CD4-positive, CD25-positive, alpha-beta regulatory T cell (primary cell): ENCODE measurements around the gene ZNF512B. TPM values are rescaled to one million over a fixed set of nuclear protein-coding genes. Genes with fewer than 3 reads are reported as not detected.
A peak's percentile ranks its signal among the peaks of the same experiment; 100 is the strongest.
"Not testable (repeated sequence)": the region's sequence is repeated elsewhere in the genome, so short reads cannot be mapped to it uniquely, and the experiment has no call there.

ENCODE experiments used
- ATAC-seq, 2 donors: fragments of 150-1000 bp; cut with Tn5 transposase; one replicate each; pipeline ENCODE4 v1.10.0; 2021; ENCODE audit warnings: low read depth in 2 of 2, moderate number of reproducible peaks in 2 of 2, moderate library complexity in 1 of 2
- DNase-seq, 3 donors: peaks; one replicate each; pipeline versions ENCODE4 v3.0.0 to v3.0.0-alpha.2; 2012 to 2022; ENCODE audit warnings: mixed read lengths in 1 of 3
- H3K27ac ChIP-seq: one replicate; pipeline ENCODE4 v1.7.0; 2013; ENCODE audit warnings: mild to moderate bottlenecking, low read length; ENCODE audit not compliant: insufficient read depth, poor library complexity, severe bottlenecking
- H3K27me3 ChIP-seq: one replicate; pipeline ENCODE4 v1.7.0; 2013; ENCODE audit warnings: low read length; ENCODE audit not compliant: control insufficient read depth, insufficient read depth
- H3K36me3 ChIP-seq: one replicate; pipeline ENCODE4 v1.7.0; 2013; ENCODE audit warnings: mild to moderate bottlenecking, low read length, moderate library complexity; ENCODE audit not compliant: control insufficient read depth, insufficient read depth
- H3K4me1 ChIP-seq: 2 replicates; pipeline ENCODE4 v1.7.0; 2013; ENCODE audit warnings: mild to moderate bottlenecking, low read length; ENCODE audit not compliant: insufficient read depth, control insufficient read depth, poor library complexity, severe bottlenecking
- H3K4me3 ChIP-seq: one replicate; pipeline ENCODE4 v1.7.0; 2013; ENCODE audit warnings: low read depth, mild to moderate bottlenecking, low read length, moderate library complexity
- H3K9me3 ChIP-seq, 2 experiments: 1 replicate in 1 of 2; 2 replicates in 1 of 2; pipeline ENCODE4 v1.7.0; 2013; ENCODE audit warnings: low read length in 2 of 2, mild to moderate bottlenecking in 1 of 2, moderate library complexity in 1 of 2; ENCODE audit not compliant: control insufficient read depth in 2 of 2
- H3K27ac Mint-ChIP-seq, 3 donors: one replicate each; pipeline ENCODE4 v1.8.0; 2020 to 2022; ENCODE audit warnings: mild to moderate bottlenecking in 3 of 3, mixed read lengths in 3 of 3, moderate library complexity in 2 of 3
- H3K27me3 Mint-ChIP-seq: one replicate; pipeline ENCODE4 v1.8.0; 2022; ENCODE audit warnings: mild to moderate bottlenecking, mixed read lengths
- H3K36me3 Mint-ChIP-seq: one replicate; pipeline ENCODE4 v1.8.0; 2020; ENCODE audit warnings: mixed read lengths
- H3K4me1 Mint-ChIP-seq, 4 donors: one replicate each; pipeline ENCODE4 v1.8.0; 2020 to 2022; ENCODE audit warnings: mixed read lengths in 4 of 4, mild to moderate bottlenecking in 1 of 4
- H3K4me3 Mint-ChIP-seq, 4 donors: one replicate each; pipeline ENCODE4 v1.8.0; 2020 to 2022; ENCODE audit warnings: mild to moderate bottlenecking in 4 of 4, mixed read lengths in 4 of 4, moderate library complexity in 3 of 4
- H3K9me3 Mint-ChIP-seq, 7 donors: one replicate each; pipeline ENCODE4 v1.8.0; 2020 to 2022; ENCODE audit warnings: mixed read lengths in 7 of 7, mild to moderate bottlenecking in 3 of 7, moderate library complexity in 2 of 7
- polyA plus RNA-seq, 4 donors: library from polyadenylated mRNA; unstranded; fragments of 300-500 nt; fragmentation: Illumina TruSeq; gene quantifications; one replicate each; pipeline ENCODE4 v1.2.3, GENCODE V29; 2021
- total RNA-seq: library from RNA; stranded (reverse); gene quantifications from one replicate; pipeline ENCODE4 v1.2.3, GENCODE V29; 2022

The ZNF512B gene
- total and polyA plus RNA-seq, 5 donors from 2014 or later: 0.41 to 21.2 (median 0.47) TPM

DNA sequence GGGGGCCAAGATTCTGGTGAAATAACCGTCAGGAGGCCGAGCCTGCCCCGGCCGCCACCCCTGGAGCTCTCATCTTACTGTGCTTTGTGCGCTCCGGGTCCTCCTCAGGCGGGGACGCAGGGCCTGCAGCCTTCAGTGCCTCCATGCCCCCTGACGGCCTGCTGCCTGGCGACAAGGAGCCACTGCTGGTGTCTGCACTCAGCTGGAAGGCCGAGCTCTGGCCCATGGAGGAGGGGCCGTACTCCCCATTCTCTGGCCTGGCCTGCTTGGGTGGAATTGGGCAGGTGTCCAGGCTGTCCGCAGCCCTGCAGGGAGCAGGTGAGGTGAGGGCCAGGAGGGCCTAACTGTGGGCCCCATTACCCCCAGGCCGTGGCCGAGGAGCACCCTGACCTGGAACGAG is 5.3 kb downstream of the ZNF512B start:
- DNase-seq (peak in 1 of 3 donors; percentile 0), ATAC-seq (no peak)
- H3K36me3 Mint-ChIP-seq: peaks cover 8% of the 10 kb centered on the region
- Histone ChIP-seq H3K4me1 (peaks cover 9% of the 10 kb centered on the region), H3K9me3 (no peaks in the 10 kb centered on the region), H3K27ac (no peak overlapping the region), H3K27me3 (no peaks in the 10 kb centered on the region), H3K36me3 (peaks cover 16% of the 10 kb centered on the region), H3K4me3 (no peak overlapping the region)
- H3K27me3 Mint-ChIP-seq: no peaks in the 10 kb centered on the region
- H3K4me3 Mint-ChIP-seq: no peak overlapping the region
- peaks cover 0 to 2% (median 0%) of the 10 kb centered on the region in 7 donors for H3K9me3 Mint-ChIP-seq
- H3K4me1 Mint-ChIP-seq: peaks cover 0 to 11% (median 5%) of the 10 kb centered on the region in 4 donors
- no peak overlapping the region for H3K27ac Mint-ChIP-seq

DNA sequence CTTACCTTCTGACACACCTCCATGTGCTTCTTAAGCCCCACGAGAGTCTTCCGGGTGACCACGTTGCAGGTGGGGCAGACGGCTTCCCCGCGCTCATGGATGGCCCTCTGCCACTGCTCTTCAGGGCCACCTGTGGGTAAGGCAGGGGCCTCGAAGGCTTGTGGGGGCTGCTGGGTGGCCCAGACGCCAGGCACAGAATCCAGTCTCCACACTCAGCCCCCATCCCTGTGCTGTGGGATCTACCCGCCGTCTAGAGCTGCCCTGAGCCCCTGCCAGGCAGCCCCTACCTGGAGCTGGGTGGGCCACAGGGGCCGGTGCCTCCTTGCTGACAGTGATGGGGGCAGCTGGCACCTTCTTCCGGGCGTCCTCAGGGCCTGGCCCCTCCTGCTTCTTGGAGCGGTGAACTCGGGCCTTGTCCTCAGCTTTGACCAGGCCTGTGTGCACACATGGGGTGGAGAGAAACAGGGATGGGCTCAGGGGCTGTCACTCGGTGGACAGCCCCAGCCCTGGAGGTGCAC is 5.9 kb downstream of the ZNF512B start:
- H3K27ac ChIP-seq: no peak overlapping the region
- peaks cover 16% of the 10 kb centered on the region for H3K36me3 ChIP-seq
- H3K9me3 ChIP-seq: no peaks in the 10 kb centered on the region
- Mint-ChIP-seq H3K36me3 (peaks cover 8% of the 10 kb centered on the region), H3K27me3 (no peaks in the 10 kb centered on the region), H3K4me1 (peaks cover 0 to 8% (median 4%) of the 10 kb centered on the region in 4 donors), H3K9me3 (peaks cover 0 to 2% (median 0%) of the 10 kb centered on the region in 7 donors), H3K27ac (peak overlapping the region in 1 of 3 donors; percentile 80), H3K4me3 (no peak overlapping the region)
- H3K4me1 ChIP-seq: peaks cover 4% of the 10 kb centered on the region
- H3K4me3 ChIP-seq: no peak overlapping the region
- no peaks in the 10 kb centered on the region for H3K27me3 ChIP-seq
- peak in 1 of 3 donors; percentile 0 for DNase-seq
- ATAC-seq: no peak

DNA sequence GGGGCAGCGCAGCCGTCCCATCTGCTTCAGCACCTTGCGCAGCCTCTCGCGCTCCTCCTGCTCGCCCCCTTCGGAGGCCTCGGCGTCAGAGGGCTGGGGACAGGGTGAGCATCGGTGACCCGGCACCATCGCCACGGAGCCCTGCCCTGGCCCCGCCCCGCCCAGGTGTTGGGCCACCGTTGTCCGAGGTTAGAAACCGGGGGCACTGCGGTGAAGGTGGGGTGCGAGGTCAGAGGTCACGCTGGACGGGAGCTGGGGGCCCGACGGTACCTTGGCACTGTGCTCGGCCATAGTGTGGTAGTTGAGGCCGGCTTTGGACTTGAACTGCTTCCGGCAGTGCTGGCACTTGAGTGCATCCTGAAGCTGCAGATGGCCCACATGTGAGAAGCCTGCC is 6.4 kb downstream of the ZNF512B start:
- H3K27me3 Mint-ChIP-seq: no peaks in the 10 kb centered on the region
- no peak overlapping the region for H3K4me3 ChIP-seq
- peaks cover 8% of the 10 kb centered on the region for H3K36me3 Mint-ChIP-seq
- peaks cover 0 to 4% (median 2%) of the 10 kb centered on the region in 4 donors for H3K4me1 Mint-ChIP-seq
- peaks cover 16% of the 10 kb centered on the region for H3K36me3 ChIP-seq
- no peak overlapping the region for H3K27ac ChIP-seq
- no peak overlapping the region for H3K4me3 Mint-ChIP-seq
- no peaks in the 10 kb centered on the region for H3K9me3 ChIP-seq
- H3K27me3 ChIP-seq: no peaks in the 10 kb centered on the region
- ATAC-seq (no peak), DNase-seq (peak in 1 of 3 donors; percentile 0)
- no peaks in the 10 kb centered on the region for H3K4me1 ChIP-seq
- no peak overlapping the region for H3K27ac Mint-ChIP-seq
- H3K9me3 Mint-ChIP-seq: peaks cover 0 to 1% (median 0%) of the 10 kb centered on the region in 7 donors

DNA sequence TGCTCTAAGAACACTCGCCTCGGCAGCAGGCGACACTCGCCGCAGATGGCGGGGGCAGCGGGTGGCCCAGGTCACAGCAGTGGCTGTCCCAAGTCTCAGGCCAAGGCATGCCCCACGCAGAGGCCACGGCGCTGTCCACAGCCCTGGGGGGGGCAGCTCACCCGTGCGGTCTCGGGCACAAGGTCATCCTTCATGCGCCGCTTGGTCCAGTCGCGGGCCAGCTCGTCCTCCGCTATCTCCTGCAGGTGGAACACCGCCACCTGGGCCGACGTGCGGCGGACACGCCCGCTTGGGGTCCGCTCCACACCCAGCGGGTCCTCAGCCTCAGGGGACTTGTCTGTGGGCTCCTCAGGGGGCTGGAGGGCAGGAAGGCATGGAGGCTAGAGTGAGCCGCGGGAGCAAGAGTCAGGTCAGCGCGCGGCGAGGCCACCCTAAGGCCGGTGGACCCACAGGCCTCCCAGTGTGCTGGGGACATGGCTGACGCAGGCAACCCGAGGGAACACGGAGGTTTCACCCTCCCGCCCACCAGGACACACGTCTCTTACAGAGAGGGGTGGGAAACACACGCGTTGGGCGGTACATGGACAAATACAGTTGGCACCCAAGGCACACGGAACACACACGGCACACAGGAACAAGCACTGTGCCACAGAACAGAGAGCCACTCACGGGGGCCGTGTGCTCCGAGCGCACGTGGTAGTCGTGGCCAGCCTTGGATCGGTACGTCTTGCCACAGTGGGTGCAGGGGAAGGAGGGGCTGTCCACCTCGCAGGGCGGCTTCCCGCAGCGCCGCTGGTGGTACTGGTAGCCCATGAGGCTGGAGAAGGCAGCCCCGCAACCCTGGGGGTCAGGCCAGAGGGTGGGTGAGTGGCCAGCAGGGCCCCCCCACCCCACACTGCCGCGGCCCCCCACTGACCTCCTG is 7.0 kb downstream of the ZNF512B start:
- H3K9me3 ChIP-seq: no peaks in the 10 kb centered on the region
- peaks cover 16% of the 10 kb centered on the region for H3K36me3 ChIP-seq
- Mint-ChIP-seq H3K36me3 (peaks cover 8% of the 10 kb centered on the region), H3K9me3 (no peaks in the 10 kb centered on the region), H3K27me3 (no peaks in the 10 kb centered on the region), H3K4me3 (no peak overlapping the region), H3K27ac (no peak overlapping the region), H3K4me1 (peaks cover 0 to 2% (median 0%) of the 10 kb centered on the region in 4 donors)
- DNase-seq (peak in 1 of 3 donors; percentile 1), ATAC-seq (no peak)
- H3K27ac ChIP-seq: no peak overlapping the region
- H3K27me3 ChIP-seq: no peaks in the 10 kb centered on the region
- H3K4me1 ChIP-seq: peaks cover 5% of the 10 kb centered on the region
- H3K4me3 ChIP-seq: no peak overlapping the region

DNA sequence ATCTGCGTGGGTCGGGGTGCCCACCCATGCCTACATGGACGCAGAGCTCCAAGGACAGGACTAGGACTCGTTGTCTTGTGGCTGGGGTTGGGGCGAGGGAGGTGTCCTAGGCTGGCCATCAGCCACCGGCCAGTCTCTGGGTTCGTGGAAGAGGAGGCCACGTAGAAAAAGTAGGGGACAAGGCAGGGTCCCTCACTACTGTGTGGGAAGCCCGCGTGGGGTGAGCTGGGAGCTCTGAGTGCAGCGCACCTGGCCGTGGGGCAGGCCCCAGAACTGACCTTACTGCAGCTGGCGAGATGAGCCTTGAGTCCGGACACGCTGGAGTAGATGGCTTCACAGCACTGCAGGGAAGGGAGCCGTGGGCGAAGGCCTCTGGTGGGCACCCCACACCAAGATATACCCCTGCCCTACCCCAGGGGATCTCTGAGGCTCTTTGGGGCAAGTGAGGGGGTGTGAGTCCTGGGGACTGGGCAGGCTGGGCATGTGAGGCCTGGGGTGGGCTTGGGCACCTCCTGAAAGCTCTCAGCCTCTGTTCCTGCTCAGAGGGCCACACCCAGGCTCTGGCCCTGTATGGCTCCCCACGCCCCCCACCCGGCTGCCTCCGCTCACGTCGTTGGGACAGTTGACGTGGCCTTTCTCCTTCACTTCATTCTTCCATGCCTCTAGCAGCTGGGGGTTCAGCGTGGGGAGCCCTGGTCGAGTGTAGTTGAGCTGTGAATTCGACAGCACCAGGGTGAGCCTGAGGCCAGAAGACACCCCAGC is 7.9 kb downstream of the ZNF512B start:
- H3K27ac ChIP-seq: no peak overlapping the region
- peak overlapping the region in 1 of 4 donors; percentile 38 for H3K4me3 Mint-ChIP-seq
- ATAC-seq (no peak), DNase-seq (no peak)
- H3K27me3 Mint-ChIP-seq: no peaks in the 10 kb centered on the region
- H3K9me3 Mint-ChIP-seq: no peaks in the 10 kb centered on the region
- H3K9me3 ChIP-seq: no peaks in the 10 kb centered on the region
- peaks cover 0 to 9% (median 0%) of the 10 kb centered on the region in 4 donors for H3K4me1 Mint-ChIP-seq
- H3K36me3 Mint-ChIP-seq: peaks cover 8% of the 10 kb centered on the region
- H3K27ac Mint-ChIP-seq: no peak overlapping the region
- peaks cover 13% of the 10 kb centered on the region for H3K4me1 ChIP-seq
- H3K27me3 ChIP-seq: no peaks in the 10 kb centered on the region
- no peak overlapping the region for H3K4me3 ChIP-seq
- H3K36me3 ChIP-seq: peaks cover 13% of the 10 kb centered on the region

DNA sequence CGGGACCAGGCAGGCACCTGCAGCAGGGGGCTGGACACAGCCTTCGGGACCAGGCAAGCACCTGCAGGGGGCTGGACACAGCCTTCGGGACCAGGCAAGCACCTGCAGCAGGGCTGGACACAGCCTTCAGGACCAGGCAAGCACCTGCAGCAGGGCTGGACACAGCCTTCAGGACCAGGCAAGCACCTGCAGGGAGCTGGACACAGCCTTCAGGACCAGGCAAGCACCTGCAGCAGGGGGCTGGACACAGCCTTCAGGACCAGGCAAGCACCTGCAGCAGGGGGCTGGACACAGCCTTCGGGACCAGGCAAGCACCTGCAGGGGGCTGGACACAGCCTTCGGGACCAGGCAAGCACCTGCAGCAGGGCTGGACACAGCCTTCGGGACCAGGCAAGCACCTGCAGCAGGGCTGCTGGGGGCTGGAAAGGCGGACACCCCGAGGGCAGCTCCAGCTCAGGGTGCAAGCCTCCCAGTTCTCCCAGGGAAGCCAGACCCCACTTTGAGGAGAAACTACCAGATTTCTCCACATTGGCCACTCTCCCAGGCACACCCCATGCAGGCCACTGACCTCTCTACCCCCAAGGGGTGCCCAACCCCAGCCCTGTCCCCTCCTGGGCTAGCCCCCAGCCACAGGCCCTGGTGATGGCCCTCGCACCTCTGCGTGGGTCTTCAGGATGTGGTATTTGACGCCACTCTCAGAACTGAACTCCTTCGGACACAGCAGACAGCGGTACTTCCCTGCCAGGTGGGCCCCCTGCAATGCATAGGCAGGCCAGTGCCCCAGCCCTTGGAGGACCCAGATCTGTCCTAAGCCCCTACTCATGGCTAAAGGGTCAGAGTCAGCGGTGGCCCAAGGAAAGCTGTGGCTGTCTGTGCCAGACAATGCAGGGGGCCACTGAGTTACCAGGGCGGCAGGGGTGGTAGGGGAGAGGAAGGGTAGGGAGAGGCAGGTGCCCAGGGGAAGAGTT is 8.8 kb downstream of the ZNF512B start:
- not testable (repeated sequence) for H3K27ac ChIP-seq, H3K27me3 ChIP-seq, DNase-seq, H3K36me3 Mint-ChIP-seq, H3K27ac Mint-ChIP-seq, ATAC-seq, H3K9me3 ChIP-seq, H3K27me3 Mint-ChIP-seq, H3K4me3 ChIP-seq, H3K4me1 Mint-ChIP-seq, H3K9me3 Mint-ChIP-seq
- Histone ChIP-seq H3K36me3 (peaks cover 13% of the 10 kb centered on the region), H3K4me1 (peaks cover 17% of the 10 kb centered on the region)
- H3K4me3 Mint-ChIP-seq: peak overlapping the region in 1 of 4 donors; percentile 38

DNA sequence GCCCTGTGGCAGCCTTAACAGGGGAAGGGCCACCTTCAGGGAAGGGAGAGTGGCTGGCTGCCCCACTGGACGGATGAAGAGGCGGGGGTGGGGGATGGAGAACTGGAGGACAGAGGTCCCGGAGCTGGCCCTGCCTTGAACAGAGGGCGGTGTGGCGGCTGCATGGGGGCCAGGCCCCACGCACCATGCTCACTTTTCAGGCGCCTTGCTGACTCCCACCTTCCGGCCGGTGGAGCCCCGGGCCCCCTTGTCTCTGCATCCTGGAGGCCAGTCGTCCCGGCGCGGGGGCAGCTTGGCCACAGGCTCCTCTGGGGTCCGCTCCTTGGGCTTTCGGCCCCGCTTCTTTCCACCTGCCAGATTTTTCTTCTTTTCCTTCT is 10.0 kb downstream of the ZNF512B start:
- Mint-ChIP-seq H3K9me3 (no peaks in the 10 kb centered on the region), H3K4me1 (peaks cover 0 to 17% (median 3%) of the 10 kb centered on the region in 4 donors), H3K27ac (peak overlapping the region in 1 of 3 donors; percentile 52), H3K27me3 (no peaks in the 10 kb centered on the region), H3K4me3 (peak overlapping the region in 1 of 4 donors; percentile 18), H3K36me3 (peaks cover 8% of the 10 kb centered on the region)
- H3K36me3 ChIP-seq: peaks cover 13% of the 10 kb centered on the region
- H3K4me1 ChIP-seq: peaks cover 29% of the 10 kb centered on the region
- H3K27me3 ChIP-seq: no peaks in the 10 kb centered on the region
- no peak overlapping the region for H3K4me3 ChIP-seq
- H3K27ac ChIP-seq: no peak overlapping the region
- ATAC-seq (no peak), DNase-seq (no peak)
- no peaks in the 10 kb centered on the region for H3K9me3 ChIP-seq
